Stimulated activated CD4-positive, alpha-beta T cell treated with anti-CD3 and anti-CD28 coated beads, Interleukin-1b, Interleukin-23, amount 100 ng/mL, for 4 hours (primary cell): ENCODE results near the gene SMS.
A peak's percentile ranks its signal among the peaks of the same experiment; 100 is the strongest.
"Not testable (repeated sequence)": the region's sequence is repeated elsewhere in the genome, so short reads cannot be mapped to it uniquely, and the experiment has no call there.

Experiments
- DNase-seq, 2 donors: peaks; one replicate each; pipeline ENCODE4 v3.0.0-alpha.2; 2020; ENCODE audit warnings: low read depth in 2 of 2

SMS gene

GRCh38 chrX:21950557-21950956, 10.0 kb downstream of the SMS start:
- DNase-seq, result not testable (repeated sequence)

- no peak for DNase-seq
Observed at GRCh38 chrX:21952624-21953023, 12.1 kb downstream of the SMS start.

- DNase-seq, result not testable (repeated sequence)
Observed at GRCh38 chrX:21953195-21953830, 12.8 kb downstream of the SMS start.

DNA sequence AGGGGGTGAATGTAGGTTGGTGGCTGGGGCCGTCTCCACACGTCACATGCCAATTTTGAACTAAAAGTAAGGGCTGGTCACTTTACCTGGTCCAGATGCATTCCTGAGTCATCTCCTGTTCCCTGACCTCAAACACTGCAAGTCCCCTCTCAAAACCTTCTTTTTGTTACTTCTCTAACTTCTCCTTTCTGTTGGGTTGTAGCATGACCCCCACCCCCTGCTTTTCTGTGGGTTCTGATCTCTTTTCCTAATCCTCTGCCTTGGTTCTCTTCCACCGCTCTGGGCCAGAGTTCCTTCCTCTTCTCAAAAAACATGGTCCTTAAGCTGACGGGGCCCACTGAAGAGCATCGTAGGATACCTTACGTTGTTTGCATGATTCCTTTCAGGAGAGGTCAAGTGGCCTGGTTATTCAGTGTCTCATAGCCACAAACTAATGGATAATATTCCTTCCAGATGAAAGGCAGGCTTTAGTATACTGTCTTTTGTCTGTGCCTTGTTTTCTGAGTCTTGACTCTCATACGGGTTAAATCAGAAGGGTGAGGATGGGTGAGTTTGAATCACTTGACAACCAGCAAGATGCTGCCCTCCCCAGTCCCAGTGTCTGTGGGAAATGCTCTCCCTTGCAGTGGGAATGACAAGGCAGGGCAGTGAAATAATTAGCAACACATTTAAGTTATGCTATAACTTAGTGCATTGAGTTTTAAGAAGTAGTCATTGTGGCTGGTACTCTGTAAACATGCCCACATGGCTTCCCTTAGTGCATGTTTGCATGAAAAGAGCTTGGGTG, 15.1 kb downstream of the SMS start:
- no peak for DNase-seq

GRCh38 chrX:21956783-21957182, 16.3 kb downstream of the SMS start:
- DNase-seq, result no peak

GRCh38 chrX:21958187-21958586, 17.7 kb downstream of the SMS start:
- DNase-seq, result no peak

DNA sequence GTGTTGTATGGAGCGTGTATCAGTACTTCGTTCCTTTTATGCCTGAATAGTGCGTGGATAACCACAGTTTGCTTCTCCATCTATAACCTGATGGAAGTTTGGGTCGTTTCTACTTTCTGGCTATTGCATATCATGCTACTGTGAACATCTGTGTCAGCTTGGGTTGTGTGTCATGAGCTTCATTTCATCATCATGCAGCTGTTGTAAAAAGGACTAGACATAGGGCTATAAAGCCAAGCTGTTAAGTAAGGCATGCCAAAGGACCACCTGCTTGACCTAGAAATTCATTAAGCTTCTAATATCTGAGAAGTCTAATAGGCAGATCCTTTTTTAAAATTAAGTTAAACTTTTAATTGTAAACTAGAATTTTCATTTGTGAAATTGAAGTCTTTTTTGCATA, 18.4 kb downstream of the SMS start:
- DNase-seq, result no peak

DNA sequence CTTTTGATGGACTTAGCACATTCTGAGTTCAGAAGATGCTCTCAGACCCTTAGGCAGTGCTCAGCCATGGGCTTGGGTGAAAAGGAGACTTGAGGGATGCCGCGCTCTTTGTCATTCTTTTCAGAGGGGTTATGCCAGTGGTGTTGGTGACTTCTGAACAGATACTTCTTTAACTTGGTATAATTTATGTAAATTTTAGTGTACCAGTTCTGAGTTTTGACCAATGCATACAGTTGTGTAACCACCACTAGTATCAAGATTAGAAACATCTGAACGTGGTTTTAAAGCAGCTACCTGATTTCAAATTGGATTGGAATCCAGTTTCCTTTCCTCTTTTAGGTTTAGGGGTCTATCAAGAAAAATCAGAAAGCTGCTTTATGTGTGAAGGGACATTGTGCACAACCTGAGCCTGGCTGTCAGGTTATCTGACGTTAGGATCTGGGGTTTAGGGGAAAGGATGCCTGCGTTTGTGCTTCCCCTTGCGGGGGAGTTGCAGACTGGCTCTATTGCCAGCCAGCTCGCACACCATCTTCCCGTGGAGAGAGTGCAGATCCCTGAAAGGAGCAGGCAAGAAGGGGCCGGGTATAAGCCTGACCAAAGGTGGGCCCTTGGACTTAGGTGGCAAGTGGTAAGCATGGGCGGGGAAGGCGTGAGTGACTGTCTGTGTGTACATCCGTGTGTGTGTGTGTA, 19.0 kb downstream of the SMS start:
- DNase-seq, result no peak

GRCh38 chrX:21960569-21961541, 20.3 kb downstream of the SMS start:
- DNase-seq, result no peak

GRCh38 chrX:21962361-21962760, 21.9 kb downstream of the SMS start:
- DNase-seq, result no peak

- no peak for DNase-seq
Observed at GRCh38 chrX:21963269-21963668, 22.8 kb downstream of the SMS start.

GRCh38 chrX:21963731-21964405, 23.4 kb downstream of the SMS start:
- no peak for DNase-seq

DNA sequence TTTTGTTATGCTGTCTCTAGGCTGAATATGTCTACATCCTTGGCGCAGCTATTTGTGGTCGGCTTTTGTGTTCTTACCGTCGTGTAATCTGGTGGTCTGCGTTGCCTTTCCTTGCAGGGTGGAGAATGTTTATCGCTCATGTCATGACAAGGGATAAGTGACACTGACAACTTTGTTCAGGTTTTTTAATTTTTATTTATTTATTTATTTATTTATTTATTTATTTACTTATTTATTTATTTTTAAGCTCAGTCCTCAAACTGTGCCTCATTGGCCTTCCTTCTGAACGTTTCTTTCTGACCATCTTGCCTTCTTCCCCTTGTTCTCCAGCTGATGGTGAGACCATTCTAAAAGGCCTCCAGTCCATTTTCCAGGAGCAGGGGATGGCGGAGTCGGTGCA, 26.4 kb downstream of the SMS start:
- no peak for DNase-seq

GRCh38 chrX:21968333-21968732, 27.8 kb downstream of the SMS start:
- no peak for DNase-seq

DNA sequence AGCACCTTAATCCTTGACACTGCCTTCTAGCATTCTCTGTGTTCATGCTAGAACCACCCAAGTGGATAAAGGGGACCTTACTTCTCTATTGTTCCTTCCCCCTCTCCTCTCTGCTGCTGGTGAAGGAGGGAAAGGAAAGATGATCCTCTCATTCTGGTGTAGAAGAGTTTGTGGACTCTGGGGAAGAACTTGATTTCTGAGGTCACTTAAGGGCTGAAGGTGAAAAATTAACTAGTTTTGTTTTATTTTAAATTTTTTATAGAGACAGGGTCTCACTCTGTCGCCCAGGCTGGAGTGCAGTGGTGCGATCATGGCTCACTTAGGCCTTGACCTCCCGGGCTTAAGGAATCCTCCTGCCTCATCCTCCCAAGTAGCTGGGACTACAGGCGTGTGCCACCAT, 29.8 kb downstream of the SMS start:
- DNase-seq, result no peak

GRCh38 chrX:21972046-21972445, 31.5 kb downstream of the SMS start:
- DNase-seq, result no peak

- peak; percentile 5 to 17 for DNase-seq
Observed at GRCh38 chrX:21972721-21973120, 32.2 kb downstream of the SMS start.

GRCh38 chrX:21973321-21974010, 33.0 kb downstream of the SMS start:
- DNase-seq, result no peak

DNA sequence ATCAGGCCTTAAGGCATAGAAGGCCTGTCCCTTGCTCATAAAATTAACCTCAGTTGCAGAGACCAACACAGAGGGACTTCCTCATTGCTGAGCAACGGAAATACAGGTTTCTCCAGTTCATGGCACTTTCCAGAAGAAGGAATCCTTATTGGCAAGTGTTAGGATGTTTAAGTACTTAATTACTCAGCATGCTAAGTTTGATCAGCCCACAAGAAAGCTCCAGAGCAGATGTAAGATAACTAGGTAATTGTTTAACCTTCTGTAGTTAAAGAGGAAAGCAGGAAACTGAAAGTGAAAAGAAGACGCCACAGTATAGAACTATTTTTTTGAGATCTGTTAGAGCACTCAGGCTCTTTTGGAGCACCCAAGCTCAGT, 33.5 kb downstream of the SMS start:
- no peak for DNase-seq

DNA sequence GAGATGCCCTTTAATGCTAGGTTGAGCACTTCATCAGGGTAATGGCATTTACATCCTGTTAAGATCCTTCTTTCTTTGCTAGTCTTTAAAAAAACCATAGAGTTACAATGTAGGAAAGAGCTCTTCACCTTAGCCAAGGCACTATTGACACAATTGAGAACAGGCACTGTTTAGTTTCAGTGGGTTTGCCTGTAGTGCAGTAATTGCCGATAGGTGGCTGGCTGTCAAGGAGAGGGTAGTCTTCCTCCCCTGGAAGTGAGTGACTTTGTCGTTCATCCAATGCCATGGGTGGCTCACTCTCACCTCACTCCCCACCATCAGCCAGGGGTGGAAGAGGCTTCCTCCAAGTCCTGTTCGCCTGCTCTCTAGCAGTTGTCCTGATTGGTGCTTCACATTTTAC, 34.7 kb downstream of the SMS start:
- DNase-seq, result no peak

GRCh38 chrX:21975812-21976211, 35.3 kb downstream of the SMS start:
- no peak for DNase-seq
